Effector memory CD8-positive, alpha-beta T cell (primary cell): ENCODE measurements around the gene REL.
"Not testable (repeated sequence)": the region's sequence is repeated elsewhere in the genome, so short reads cannot be mapped to it uniquely, and the experiment has no call there.

ENCODE experiments used
- ATAC-seq: fragments of 150-1000 bp; cut with Tn5 transposase; replicated peaks from 2 replicates; pipeline ENCODE4 v1.10.0; 2021; ENCODE audit warnings: mild to moderate bottlenecking, moderate library complexity
- DNase-seq, 3 experiments: peaks; one replicate each; pipeline ENCODE4 v3.0.0; 2021
- H3K27ac Mint-ChIP-seq, 2 donors: one replicate each; pipeline ENCODE4 v1.8.0; 2022; ENCODE audit warnings: mild to moderate bottlenecking in 2 of 2, mixed read lengths in 2 of 2, moderate library complexity in 2 of 2
- H3K27me3 Mint-ChIP-seq, 2 donors: one replicate each; pipeline ENCODE4 v1.8.0; 2022; ENCODE audit warnings: mixed read lengths in 2 of 2
- H3K36me3 Mint-ChIP-seq: one replicate; pipeline ENCODE4 v1.8.0; 2022; ENCODE audit warnings: mild to moderate bottlenecking, moderate library complexity, mixed read lengths; ENCODE audit not compliant: insufficient read depth
- H3K4me1 Mint-ChIP-seq, 2 donors: one replicate each; pipeline ENCODE4 v1.8.0; 2022; ENCODE audit warnings: low read depth in 2 of 2, mixed read lengths in 2 of 2
- H3K4me3 Mint-ChIP-seq, 2 donors: one replicate each; pipeline ENCODE4 v1.8.0; 2022; ENCODE audit warnings: mild to moderate bottlenecking in 2 of 2, mixed read lengths in 2 of 2, moderate library complexity in 2 of 2
- H3K9me3 Mint-ChIP-seq, 2 donors: one replicate each; pipeline ENCODE4 v1.8.0; 2022; ENCODE audit warnings: mixed read lengths in 2 of 2

REL gene

GRCh38 chr2:60899892-60900249 lies 18.5 kb downstream of the REL start:
- Mint-ChIP-seq H3K4me1 (peaks cover 3 to 19% of the 10 kb centered on the region in 2 donors), H3K9me3 (no peaks in the 10 kb centered on the region), H3K4me3 (no peak overlapping the region), H3K36me3 (peaks cover 99% of the 10 kb centered on the region), H3K27me3 (no peaks in the 10 kb centered on the region), H3K27ac (peak overlapping the region in 1 of 2 donors; percentile 47)
- ATAC-seq (no peak), DNase-seq (no peak)

- DNase-seq: not testable (repeated sequence)
- peak overlapping the region in 1 of 2 donors; percentile 13 for H3K27ac Mint-ChIP-seq
- peaks cover 3 to 20% of the 10 kb centered on the region in 2 donors for H3K4me1 Mint-ChIP-seq
Observed at GRCh38 chr2:60901296-60901695, 19.9 kb downstream of the REL start.

GRCh38 chr2:60905867-60906266 lies 24.5 kb downstream of the REL start:
- ATAC-seq, H3K4me1 Mint-ChIP-seq, H3K4me3 Mint-ChIP-seq, DNase-seq, H3K27me3 Mint-ChIP-seq, H3K9me3 Mint-ChIP-seq: not testable (repeated sequence)
- Mint-ChIP-seq H3K27ac (peak overlapping the region in 1 of 2 donors; percentile 55), H3K36me3 (peaks cover 80% of the 10 kb centered on the region)

More at GRCh38 chr2:60901296-60901695, 19.9 kb downstream of the REL start:
- H3K4me3 Mint-ChIP-seq, H3K27me3 Mint-ChIP-seq, ATAC-seq, H3K9me3 Mint-ChIP-seq: not testable (repeated sequence)
- peaks cover 97% of the 10 kb centered on the region for H3K36me3 Mint-ChIP-seq

GRCh38 chr2:60906395-60906794 lies 25.0 kb downstream of the REL start:
- Mint-ChIP-seq H3K9me3 (no peaks in the 10 kb centered on the region), H3K4me1 (peaks cover 2 to 9% of the 10 kb centered on the region in 2 donors), H3K36me3 (peaks cover 79% of the 10 kb centered on the region), H3K27me3 (no peaks in the 10 kb centered on the region), H3K4me3 (peak overlapping the region in 1 of 2 donors; percentile 1), H3K27ac (no peak overlapping the region)
- DNase-seq (no peak), ATAC-seq (peak; percentile 15)

GRCh38 chr2:60907329-60907728 lies 26.0 kb downstream of the REL start:
- Mint-ChIP-seq H3K27me3 (no peaks in the 10 kb centered on the region), H3K27ac (peak overlapping the region in 1 of 2 donors; percentile 6), H3K9me3 (no peaks in the 10 kb centered on the region), H3K4me1 (peaks cover 2 to 6% of the 10 kb centered on the region in 2 donors), H3K4me3 (no peak overlapping the region), H3K36me3 (peaks cover 76% of the 10 kb centered on the region)
- ATAC-seq: no peak
- no peak for DNase-seq

- DNase-seq: no peak
- H3K27me3 Mint-ChIP-seq: no peaks in the 10 kb centered on the region
- no peak overlapping the region for H3K4me3 Mint-ChIP-seq
- H3K4me1 Mint-ChIP-seq: peaks cover 3 to 17% of the 10 kb centered on the region in 2 donors
- peaks cover 56% of the 10 kb centered on the region for H3K36me3 Mint-ChIP-seq
- ATAC-seq: no peak
- peak overlapping the region in 1 of 2 donors; percentile 27 for H3K27ac Mint-ChIP-seq
- H3K9me3 Mint-ChIP-seq: no peaks in the 10 kb centered on the region
Observed at GRCh38 chr2:60925994-60926740, 44.8 kb downstream of the REL start.

- DNase-seq (no peak), ATAC-seq (peak; percentile 26)
- peaks cover 3 to 17% of the 10 kb centered on the region in 2 donors for H3K4me1 Mint-ChIP-seq
- H3K27me3 Mint-ChIP-seq: no peaks in the 10 kb centered on the region
- H3K9me3 Mint-ChIP-seq: no peaks in the 10 kb centered on the region
- H3K36me3 Mint-ChIP-seq: peaks cover 53% of the 10 kb centered on the region
- H3K4me3 Mint-ChIP-seq: no peak overlapping the region
- H3K27ac Mint-ChIP-seq: no peak overlapping the region
Observed at GRCh38 chr2:60926741-60927552, 45.6 kb downstream of the REL start.

GRCh38 chr2:60932061-60932460 lies 50.7 kb downstream of the REL start:
- H3K9me3 Mint-ChIP-seq, ATAC-seq, DNase-seq, H3K4me3 Mint-ChIP-seq, H3K27me3 Mint-ChIP-seq: not testable (repeated sequence)
- Mint-ChIP-seq H3K36me3 (peaks cover 24% of the 10 kb centered on the region), H3K4me1 (peaks cover 5 to 26% of the 10 kb centered on the region in 2 donors), H3K27ac (peak overlapping the region; percentile 38 to 53)

GRCh38 chr2:60932954-60933353 lies 51.6 kb downstream of the REL start:
- Mint-ChIP-seq H3K9me3 (no peaks in the 10 kb centered on the region), H3K4me3 (no peak overlapping the region), H3K36me3 (peaks cover 20% of the 10 kb centered on the region), H3K27me3 (no peaks in the 10 kb centered on the region), H3K4me1 (peaks cover 9 to 28% of the 10 kb centered on the region in 2 donors), H3K27ac (peak overlapping the region in 1 of 2 donors; percentile 67)
- DNase-seq (no peak), ATAC-seq (no peak)

GRCh38 chr2:60934165-60934722 lies 52.9 kb downstream of the REL start:
- H3K4me1 Mint-ChIP-seq: peaks cover 13 to 39% of the 10 kb centered on the region in 2 donors
- H3K27ac Mint-ChIP-seq: peak overlapping the region; percentile 35 to 67
- H3K9me3 Mint-ChIP-seq: no peaks in the 10 kb centered on the region
- DNase-seq (no peak), ATAC-seq (no peak)
- H3K27me3 Mint-ChIP-seq: no peaks in the 10 kb centered on the region
- no peak overlapping the region for H3K4me3 Mint-ChIP-seq
- H3K36me3 Mint-ChIP-seq: peaks cover 18% of the 10 kb centered on the region

GRCh38 chr2:60936757-60937156 lies 55.4 kb downstream of the REL start:
- H3K9me3 Mint-ChIP-seq: no peaks in the 10 kb centered on the region
- no peaks in the 10 kb centered on the region for H3K27me3 Mint-ChIP-seq
- no peak overlapping the region for H3K4me3 Mint-ChIP-seq
- peak overlapping the region in 1 of 2 donors; percentile 72 for H3K27ac Mint-ChIP-seq
- no peak for DNase-seq
- ATAC-seq: no peak
- peaks cover 16 to 44% of the 10 kb centered on the region in 2 donors for H3K4me1 Mint-ChIP-seq
- H3K36me3 Mint-ChIP-seq: peaks cover 12% of the 10 kb centered on the region

- peaks cover 8% of the 10 kb centered on the region for H3K36me3 Mint-ChIP-seq
- no peaks in the 10 kb centered on the region for H3K9me3 Mint-ChIP-seq
Observed at GRCh38 chr2:60938301-60938700, 56.9 kb downstream of the REL start.

GRCh38 chr2:60939622-60940021 lies 58.2 kb downstream of the REL start:
- no peak for ATAC-seq
- Mint-ChIP-seq H3K27ac (peak overlapping the region; percentile 20 to 61), H3K4me1 (peaks cover 12 to 29% of the 10 kb centered on the region in 2 donors), H3K9me3 (no peaks in the 10 kb centered on the region), H3K27me3 (no peaks in the 10 kb centered on the region), H3K36me3 (peaks cover 7% of the 10 kb centered on the region), H3K4me3 (no peak overlapping the region)
- DNase-seq: no peak

More at GRCh38 chr2:60938301-60938700, 56.9 kb downstream of the REL start:
- Mint-ChIP-seq H3K27ac (peak overlapping the region in 1 of 2 donors; percentile 61), H3K4me3 (no peak overlapping the region), H3K27me3 (no peaks in the 10 kb centered on the region), H3K4me1 (peaks cover 14 to 41% of the 10 kb centered on the region in 2 donors)
- no peak for ATAC-seq
- DNase-seq: no peak
